H1 (cell line): Measurements from ENCODE around the gene DNER. TPM values are rescaled to one million over a fixed set of nuclear protein-coding genes. Genes with fewer than 3 reads are reported as not detected.
"Not testable (repeated sequence)": the region's sequence is repeated elsewhere in the genome, so short reads cannot be mapped to it uniquely, and the experiment has no call there.

Experiments used
- CTCF ChIA-PET: fragments of 300-600 bp; sonication (Branson Sonifier 250); formaldehyde crosslinking; loops from one replicate; lab custom pipeline; 2021; ENCODE audit not compliant: partially characterized antibody; lab: Charles Lee
- POLR2A ChIA-PET: fragments of 300-600 bp; sonication (Branson Sonifier 250); formaldehyde crosslinking; loops from one replicate; lab custom pipeline; 2021; ENCODE audit warnings: inconsistent platforms; ENCODE audit not compliant: partially characterized antibody; lab: Charles Lee
- DNase-seq, 2 experiments: peaks; one replicate each; pipeline versions ENCODE4 v3.0.0 to v3.0.0-alpha.2; 2010 to 2022; ENCODE audit warnings: low spot score in 2 of 2, low read depth in 1 of 2, mixed read lengths in 1 of 2
- FAIRE-seq: peaks from 2 replicates; lab custom pipeline; 2011; peaks lifted over from hg19 to GRCh38; lab: Jason Lieb, UNC
- H2AFZ ChIP-seq: 2 replicates; pipeline ENCODE4 v1.8.1; 2012; ENCODE audit warnings: low read length, inconsistent platforms
- H2AK5ac ChIP-seq: 2 replicates; pipeline ENCODE4 v1.6.1; 2013; ENCODE audit warnings: low read depth, low read length
- H2BK120ac ChIP-seq: replicated peaks from 2 replicates; pipeline ENCODE3; 2013; ENCODE audit warnings: low read depth, low read length, inconsistent platforms
- H2BK12ac ChIP-seq: 2 replicates; pipeline ENCODE4 v1.6.1; 2013; ENCODE audit warnings: low read depth, low read length
- H2BK15ac ChIP-seq: 2 replicates; pipeline ENCODE4 v1.6.1; 2013; ENCODE audit warnings: low read length
- H2BK20ac ChIP-seq: 2 replicates; pipeline ENCODE4 v1.6.1; 2013; ENCODE audit warnings: low read length
- H2BK5ac ChIP-seq: 2 replicates; pipeline ENCODE4 v1.6.1; 2013; ENCODE audit warnings: low read depth, low read length
- H3K14ac ChIP-seq: 2 replicates; pipeline ENCODE4 v1.6.1; 2013; ENCODE audit warnings: inconsistent platforms; ENCODE audit not compliant: insufficient read length
- H3K18ac ChIP-seq: 2 replicates; pipeline ENCODE4 v1.6.1; 2013; ENCODE audit warnings: low read length; ENCODE audit errors: extremely low read depth
- H3K23ac ChIP-seq: 2 replicates; pipeline ENCODE4 v1.6.1; 2013; ENCODE audit warnings: inconsistent platforms; ENCODE audit not compliant: insufficient read length
- H3K23me2 ChIP-seq: 2 replicates; pipeline ENCODE4 v1.6.1; 2013; ENCODE audit warnings: low read depth, low read length
- H3K27ac ChIP-seq: 2 replicates; pipeline ENCODE4 v1.6.1; 2011; ENCODE audit warnings: low read depth, low read length, inconsistent platforms
- H3K27me3 ChIP-seq, 4 experiments: replicated peaks in 1 of 4; 1 replicate in 1 of 4; 2 replicates in 3 of 4; pipeline versions ENCODE4 v1.6.1 to v1.8.1; 2011 to 2013; ENCODE audit warnings: low read length in 3 of 4, mild to moderate bottlenecking in 3 of 4, inconsistent platforms in 2 of 4, mixed read lengths in 2 of 4, moderate library complexity in 1 of 4; ENCODE audit not compliant: control insufficient read depth in 3 of 4, insufficient read depth in 3 of 4; ENCODE audit errors: extremely low read depth in 1 of 4
- H3K36me3 ChIP-seq, 4 experiments: 2 replicates each; pipeline versions ENCODE4 v1.6.1 to v1.8.1; 2011 to 2013; ENCODE audit warnings: mild to moderate bottlenecking in 4 of 4, low read length in 3 of 4, moderate library complexity in 2 of 4, control low read depth in 1 of 4, inconsistent platforms in 1 of 4; ENCODE audit not compliant: insufficient read depth in 4 of 4, control insufficient read depth in 2 of 4
- H3K4ac ChIP-seq: replicated peaks from 2 replicates; pipeline ENCODE3; 2013; ENCODE audit warnings: low read length, low read depth, mixed read lengths, inconsistent platforms; ENCODE audit not compliant: insufficient read length
- H3K4me1 ChIP-seq, 4 experiments: replicated peaks in 1 of 4; 1 replicate in 1 of 4; 2 replicates in 3 of 4; pipeline versions ENCODE4 v1.6.1 to v1.8.1; 2011 to 2013; ENCODE audit warnings: low read length in 3 of 4, inconsistent platforms in 2 of 4, mixed read lengths in 1 of 4; ENCODE audit not compliant: insufficient read depth in 4 of 4, control insufficient read depth in 3 of 4
- H3K4me2 ChIP-seq, 2 experiments: 2 replicates each; pipeline versions ENCODE4 v1.6.1 to v1.8.1; 2011 to 2013; ENCODE audit warnings: low read depth in 2 of 2, low read length in 2 of 2, control low read depth in 1 of 2, inconsistent platforms in 1 of 2, mild to moderate bottlenecking in 1 of 2; ENCODE audit not compliant: insufficient read depth in 1 of 2
- H3K4me3 ChIP-seq, 4 experiments: fragments of 200-600, 300-600 bp in 1 of 4; sonication (generic), shearing (Covaris generic), sonication (Bioruptor Twin) in 1 of 4; 2 replicates each; pipeline versions ENCODE4 v1.5.1 to v1.8.1; 2011 to 2016; ENCODE audit warnings: low read length in 4 of 4, low read depth in 3 of 4, control low read depth in 2 of 4, inconsistent platforms in 2 of 4, mild to moderate bottlenecking in 2 of 4, mixed read lengths in 1 of 4, moderate library complexity in 1 of 4; ENCODE audit not compliant: insufficient read depth in 2 of 4; ENCODE audit errors: extremely low read depth in 1 of 4
- H3K56ac ChIP-seq: replicated peaks from 2 replicates; pipeline ENCODE3; 2013; ENCODE audit warnings: low read depth, mild to moderate bottlenecking, mixed read lengths, low read length, inconsistent platforms; ENCODE audit not compliant: insufficient read length
- H3K79me1 ChIP-seq: 2 replicates; pipeline ENCODE4 v1.6.1; 2013; ENCODE audit warnings: low read depth, low read length, control low read depth
- H3K79me2 ChIP-seq, 2 experiments: 2 replicates each; pipeline versions ENCODE4 v1.6.1 to v1.8.1; 2012 to 2013; ENCODE audit warnings: low read length in 2 of 2, mild to moderate bottlenecking in 2 of 2, inconsistent platforms in 1 of 2; ENCODE audit not compliant: insufficient read depth in 2 of 2, control insufficient read depth in 1 of 2
- H3K9ac ChIP-seq, 4 experiments: replicated peaks in 1 of 4; 1 replicate in 1 of 4; 2 replicates in 3 of 4; pipeline versions ENCODE4 v1.6.1 to v1.8.1; 2011 to 2013; ENCODE audit warnings: low read depth in 3 of 4, low read length in 3 of 4, control low read depth in 2 of 4, mild to moderate bottlenecking in 2 of 4, moderate library complexity in 2 of 4, inconsistent platforms in 1 of 4; ENCODE audit errors: extremely low read depth in 1 of 4
- H3K9me3 ChIP-seq, 2 experiments: 2 replicates each; pipeline versions ENCODE4 v1.6.1 to v1.8.1; 2012 to 2013; ENCODE audit warnings: mild to moderate bottlenecking in 2 of 2, moderate library complexity in 2 of 2, control low read depth in 1 of 2, inconsistent platforms in 1 of 2, low read depth in 1 of 2, low read length in 1 of 2, mixed read lengths in 1 of 2; ENCODE audit not compliant: insufficient read depth in 2 of 2
- H4K20me1 ChIP-seq, 2 experiments: replicated peaks in 1 of 2; 2 replicates each; pipeline versions ENCODE3 to v1.8.1; 2011 to 2013; ENCODE audit warnings: inconsistent platforms in 2 of 2, low read length in 2 of 2, mild to moderate bottlenecking in 1 of 2; ENCODE audit not compliant: insufficient read depth in 2 of 2, control insufficient read depth in 1 of 2
- H4K5ac ChIP-seq: 2 replicates; pipeline ENCODE4 v1.6.1; 2013; ENCODE audit warnings: low read length, low read depth, mixed read lengths, inconsistent platforms; ENCODE audit not compliant: insufficient read length
- H4K8ac ChIP-seq: 2 replicates; pipeline ENCODE4 v1.8.0; 2013; ENCODE audit warnings: mild to moderate bottlenecking, moderate library complexity, low read length, inconsistent platforms; ENCODE audit not compliant: insufficient read depth; ENCODE audit errors: extremely low read depth
- H4K91ac ChIP-seq: replicated peaks from 2 replicates; pipeline ENCODE3; 2013; ENCODE audit warnings: low read length, mixed read lengths, inconsistent platforms; ENCODE audit not compliant: insufficient read length
- CEBPB ChIP-seq: IDR thresholded peaks from 2 replicates; pipeline ENCODE4 v1.6.1; 2012; ENCODE audit warnings: low read depth, low read length
- POLR2A ChIP-seq, 2 experiments: IDR thresholded peaks; 1 replicate in 1 of 2; 2 replicates in 1 of 2; pipeline ENCODE4 v1.6.1; 2011; ENCODE audit warnings: low read depth in 2 of 2, low read length in 2 of 2, mild to moderate bottlenecking in 2 of 2; ENCODE audit errors: control extremely low read depth in 1 of 2
- WGBS, 2 experiments: shearing (Covaris generic) in 1 of 2; methylation state at CpG; one replicate each; pipeline versions ENCODE4 v1.1.6 to v1.1.7; 2013 to 2015; ENCODE audit warnings: low lambda C conversion rate in 2 of 2, mixed read lengths in 2 of 2, inconsistent platforms in 1 of 2, low coverage in 1 of 2, missing lambda C conversion rate in 1 of 2; ENCODE audit not compliant: insufficient replicate concordance in 2 of 2, insufficient coverage in 1 of 2, insufficient read length in 1 of 2; ENCODE audit errors: extremely low coverage in 1 of 2, missing lambda C conversion rate in 1 of 2; 5-methylcytosine and 5-hydroxymethylcytosine counted together
- polyA plus RNA-seq, 7 experiments: library from polyadenylated mRNA; depleted of rRNA in 3 of 7; stranded (reverse) in 5 of 7; unstranded in 2 of 7; fragments of >200 nt in 5 of 7; fragments of 200-250 nt in 2 of 7; gene quantifications; 1 replicate in 5 of 7; 2 replicates in 1 of 7; 4 replicates in 1 of 7; pipeline versions ENCODE4 v1.2.1 to v1.2.3, GENCODE V29; 2011 to 2013; ENCODE audit warnings: missing spikeins in 2 of 7, mixed read lengths in 2 of 7
- total RNA-seq: library from RNA; stranded (reverse); fragmentation: NEBNext Ultra II Directional; extraction: Animal tissue kit (Norgen Biotek cat#: 25700); gene quantifications from 2 replicates; pipeline ENCODE4 v1.2.1, GENCODE V29; 2021

The DNER gene
- total and polyA plus RNA-seq, 2 of the 8 experiments (the other 6 are each of a cell fraction or from before 2014, with no cell fraction given), result 6.8 to 16.3 TPM

GRCh38 chr2:229339618-229340017 lies 374.7 kb downstream of the DNER start:
- H2BK20ac ChIP-seq, result no peak overlapping the region
- H4K5ac ChIP-seq, result no peak overlapping the region
- H2BK15ac ChIP-seq, result no peak overlapping the region
- no peak overlapping the region for H3K23ac ChIP-seq
- H3K4me2 ChIP-seq, result no peak overlapping the region
- H3K79me1 ChIP-seq, result no peaks in the 10 kb centered on the region
- no peak for DNase-seq
- no peaks in the 10 kb centered on the region for H3K4me1 ChIP-seq
- H4K20me1 ChIP-seq, result no peaks in the 10 kb centered on the region
- no peak overlapping the region for H3K56ac ChIP-seq
- H2BK5ac ChIP-seq, result no peak overlapping the region
- H2BK120ac ChIP-seq, result no peak overlapping the region
- H3K4ac ChIP-seq, result no peak overlapping the region
- H3K27ac ChIP-seq, result no peak overlapping the region
- H3K9ac ChIP-seq, result no peak overlapping the region
- TF ChIP-seq CEBPB (no peak), POLR2A (IDR thresholded peaks at IDR 0.05; ENCODE audit: control extremely low read depth in 1 of 2, low read depth in 2 of 2, low read length in 2 of 2) (no peak)
- TF ChIP-seq, all 59 proteins: peak for 0
- Histone ChIP-seq H2AK5ac (no peak overlapping the region), H3K4me3 (no peak overlapping the region), H3K23me2 (no peaks in the 10 kb centered on the region), H3K14ac (no peak overlapping the region), H4K8ac (no peak overlapping the region), H2BK12ac (no peak overlapping the region), H3K79me2 (no peaks in the 10 kb centered on the region), H4K91ac (no peak overlapping the region), H3K9me3 (no peaks in the 10 kb centered on the region), H2AFZ (no peak overlapping the region), H3K27me3 (no peaks in the 10 kb centered on the region), H3K18ac (no peak overlapping the region), H3K36me3 (no peaks in the 10 kb centered on the region)
- ChIA-PET POLR2A (no interaction called here), CTCF (interaction anchor here (0.6 to 2.4 kb wide), 4 partner anchors 11 to 247 kb away, joined by 3 to 8 read pairs (median 4); no protein-coding TSS in a partner anchor)
- WGBS, 2 experiments, result 86% methylated on average over 4 of the region's 5 CpGs; no CpG with 5 or more reads in 1 of the 2 experiments
- no peak for FAIRE-seq

GRCh38 chr2:229339171-229339570 lies 375.2 kb downstream of the DNER start:
- DNase-seq, H4K20me1 ChIP-seq, H4K91ac ChIP-seq, H3K18ac ChIP-seq, POLR2A ChIA-PET, H3K56ac ChIP-seq, H4K8ac ChIP-seq, H3K79me1 ChIP-seq, H3K4ac ChIP-seq, H3K27ac ChIP-seq, H3K9ac ChIP-seq, H2BK12ac ChIP-seq, H3K14ac ChIP-seq, H3K4me2 ChIP-seq, H3K4me3 ChIP-seq, FAIRE-seq, H2BK15ac ChIP-seq, H2AK5ac ChIP-seq, H3K36me3 ChIP-seq, H3K23me2 ChIP-seq, H3K4me1 ChIP-seq, H3K79me2 ChIP-seq, H2AFZ ChIP-seq, H2BK20ac ChIP-seq, H3K27me3 ChIP-seq, H3K23ac ChIP-seq, H2BK5ac ChIP-seq, H3K9me3 ChIP-seq, H4K5ac ChIP-seq, H2BK120ac ChIP-seq: not testable (repeated sequence)
- CTCF ChIA-PET, result interaction anchor here (0.6 to 2.4 kb wide), 4 partner anchors 12 to 248 kb away, joined by 3 to 8 read pairs (median 4); no protein-coding TSS in a partner anchor
- WGBS, 2 experiments, result 83% methylated on average over 4 of the region's 4 CpGs; no CpG with 5 or more reads in 1 of the 2 experiments
